ENCODE results near the gene FGG. TPM values are rescaled to one million over a fixed set of nuclear protein-coding genes. Genes with fewer than 3 reads are reported as not detected.

The FGG gene
- total RNA-seq (2021) (not detected in 2 replicates), Bru-seq, nascent RNA (not detected), BruChase-seq, experiment 1, labeled RNA remaining after a 2-hour chase (not detected), BruChase-seq, experiment 2, labeled RNA remaining after a 6-hour chase (not detected)
- long read RNA-seq, partial matches to known transcripts, result 0 of 1 reads
- long read RNA-seq, other reads (novel, unspliced or antisense), result 1 of 1 reads

GRCh38 chr4:154612472-154613414 is at the start of gene FGG:
TSS of gene FGG (minus strand) at chr4:154612656. CDS start at chr4:154612609, 47 bp downstream.
- H3K27ac ChIP-seq, result no peak within 1 kb of the TSS

GRCh38 chr4:154660052-154660451 is 47.6 kb upstream of the FGG start:
- intact Hi-C loops (cut with micrococcal nuclease; ENCODE audit: unreplicated experiment), result no loop called here
- Histone ChIP-seq H3K4me2 (no peak overlapping the region), H3K27ac (no peak overlapping the region), H3K36me3 (ENCODE audit: low read depth) (no peaks in the 10 kb centered on the region), H3K27me3 (ENCODE audit: insufficient read depth, low read depth) (no peaks in the 10 kb centered on the region), H4K20me1 (ENCODE audit: insufficient read depth) (no peaks in the 10 kb centered on the region), H3K9me3 (ENCODE audit: insufficient read depth, low read depth) (no peaks in the 10 kb centered on the region), H3K9me2 (ENCODE audit: insufficient read depth) (no peaks in the 10 kb centered on the region), H3F3A (ENCODE audit: insufficient read depth, low read depth) (no peaks in the 10 kb centered on the region), H3K79me2 (ENCODE audit: low read depth) (no peaks in the 10 kb centered on the region), H3K4me3 (no peak overlapping the region), H2AFZ (no peak overlapping the region), H3K4me1 (replicated peaks; ENCODE audit: insufficient read depth) (no peaks in the 10 kb centered on the region)
- ChIA-PET POLR2A (ENCODE audit: unreplicated experiment) (no interaction called here), CTCF (no interaction called here)
- no peak for TF ChIP-seq CTCF (conservative IDR thresholded peaks at IDR 0.05)
- TF ChIP-seq EZH2 (IDR thresholded peaks at IDR 0.05; ENCODE audit: low read depth), result no peak
- no TSS peak for BruUV-seq (replicated peaks)
- no peak for DNase-seq

More at GRCh38 chr4:154612472-154613414, at the start of gene FGG:
- Histone ChIP-seq H3K79me2 (ENCODE audit: low read depth) (no peaks in the 10 kb centered on the region), H2AFZ (no peak within 1 kb of the TSS), H3K4me2 (no peak within 1 kb of the TSS), H3K36me3 (ENCODE audit: low read depth) (no peaks in the 10 kb centered on the region), H4K20me1 (ENCODE audit: insufficient read depth) (no peaks in the 10 kb centered on the region), H3K4me1 (replicated peaks; ENCODE audit: insufficient read depth) (no peaks in the 10 kb centered on the region), H3K9me3 (ENCODE audit: insufficient read depth, low read depth) (no peaks in the 10 kb centered on the region), H3K4me3 (no peak within 1 kb of the TSS), H3F3A (ENCODE audit: insufficient read depth, low read depth) (no peaks in the 10 kb centered on the region), H3K27me3 (ENCODE audit: insufficient read depth, low read depth) (no peaks in the 10 kb centered on the region), H3K9me2 (ENCODE audit: insufficient read depth) (no peaks in the 10 kb centered on the region)
- no TSS peak for BruUV-seq (replicated peaks)
- no peak for DNase-seq
- POLR2A ChIA-PET (ENCODE audit: unreplicated experiment), result interaction anchor here (0.5 kb wide), 1 partner anchor 63 kb away, joined by 7 read pairs; the partner anchor contains the start of gene PLRG1
- intact Hi-C loops (cut with micrococcal nuclease; ENCODE audit: unreplicated experiment), result no loop called here
- TF ChIP-seq CTCF (conservative IDR thresholded peaks at IDR 0.05), result no peak
- no peak for TF ChIP-seq EZH2 (IDR thresholded peaks at IDR 0.05; ENCODE audit: low read depth)
- CTCF ChIA-PET, result interaction anchor here (0.6 kb wide), 2 partner anchors 62 to 97 kb away, joined by 3 read pairs; partner anchors contain the start of gene PLRG1

GRCh38 chr4:154658680-154659405 is 46.4 kb upstream of the FGG start:
- Histone ChIP-seq H3K27ac (no peak overlapping the region), H3K4me3 (no peak overlapping the region), H3K9me2 (ENCODE audit: insufficient read depth) (no peaks in the 10 kb centered on the region), H4K20me1 (ENCODE audit: insufficient read depth) (no peaks in the 10 kb centered on the region), H3F3A (ENCODE audit: insufficient read depth, low read depth) (no peaks in the 10 kb centered on the region), H3K79me2 (ENCODE audit: low read depth) (no peaks in the 10 kb centered on the region), H3K4me2 (no peak overlapping the region), H2AFZ (no peak overlapping the region), H3K9me3 (ENCODE audit: insufficient read depth, low read depth) (no peaks in the 10 kb centered on the region), H3K36me3 (ENCODE audit: low read depth) (no peaks in the 10 kb centered on the region), H3K4me1 (replicated peaks; ENCODE audit: insufficient read depth) (no peaks in the 10 kb centered on the region), H3K27me3 (ENCODE audit: insufficient read depth, low read depth) (no peaks in the 10 kb centered on the region)
- no TSS peak for BruUV-seq (replicated peaks)
- TF ChIP-seq EZH2 (IDR thresholded peaks at IDR 0.05; ENCODE audit: low read depth), result no peak
- TF ChIP-seq CTCF (conservative IDR thresholded peaks at IDR 0.05), result no peak
- POLR2A ChIA-PET (ENCODE audit: unreplicated experiment), result no interaction called here
- intact Hi-C loops (cut with micrococcal nuclease; ENCODE audit: unreplicated experiment), result no loop called here
- no peak for DNase-seq
- CTCF ChIA-PET, result no interaction called here

Measured in PC-9 (cell line).